GM19467 (cell line): ENCODE results near the gene LCTL.
"Not testable (repeated sequence)": the region's sequence is repeated elsewhere in the genome, so short reads cannot be mapped to it uniquely, and the experiment has no call there.

Experiments used
- ATAC-seq: cut with Tn5 transposase; IDR thresholded peaks from one replicate; pipeline ENCODE4 v1.9.1; 2021; ENCODE audit warnings: mild to moderate bottlenecking, moderate library complexity; ENCODE audit not compliant: unreplicated experiment

Gene LCTL

GRCh38 chr15:66503780-66504562 is 61.8 kb downstream of the LCTL start:
- ATAC-seq = no peak

- not testable (repeated sequence) for ATAC-seq
Measured at GRCh38 chr15:66503041-66503648, 62.7 kb downstream of the LCTL start.

DNA sequence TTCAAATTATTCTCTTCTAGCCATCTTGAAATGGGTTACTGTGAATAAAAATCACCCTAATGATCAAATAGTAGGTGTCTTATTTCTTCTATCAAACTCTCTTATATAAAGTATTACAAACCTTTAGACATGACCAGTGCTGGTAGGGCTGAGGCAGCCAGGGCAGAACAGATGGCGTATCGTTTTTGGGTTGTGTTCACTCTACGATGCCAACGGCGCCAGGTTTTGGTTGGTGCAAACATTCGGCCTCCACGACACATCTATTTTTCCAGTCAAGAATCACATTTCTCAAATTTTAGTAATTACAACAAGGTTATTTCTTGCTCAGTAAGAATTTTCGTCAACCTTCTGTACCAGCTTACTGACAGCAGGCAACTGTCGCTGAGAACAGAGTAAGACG is 63.3 kb downstream of the LCTL start:
- no peak for ATAC-seq

DNA sequence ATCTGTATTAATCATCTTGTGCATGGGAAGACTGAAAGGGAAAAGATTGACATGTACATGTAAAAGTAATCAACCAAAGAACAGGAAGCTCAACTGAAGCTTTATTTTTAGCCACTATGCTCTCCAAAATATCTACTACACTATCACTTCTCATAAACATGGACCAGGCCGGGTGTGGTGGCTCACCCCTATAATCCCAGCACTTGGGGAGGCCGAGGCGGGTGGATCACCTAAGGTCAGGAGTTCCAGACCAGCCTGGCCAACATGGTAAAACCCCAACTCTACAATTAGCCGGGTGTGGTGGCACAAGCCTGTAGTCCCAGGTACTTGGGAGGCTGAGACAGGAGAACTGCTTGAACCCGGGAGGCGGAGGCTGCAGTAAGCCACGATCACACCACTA is 65.5 kb downstream of the LCTL start:
- ATAC-seq = not testable (repeated sequence)

- ATAC-seq = no peak
Measured at GRCh38 chr15:66498501-66499386, 67.1 kb downstream of the LCTL start.
